ENCODE measurements around the gene SLU7. TPM values are rescaled to one million over a fixed set of nuclear protein-coding genes. Genes with fewer than 3 reads are reported as not detected.

The SLU7 gene
- polyA plus RNA-seq, 1 of the 3 experiments (the other 2 are of a cell fraction) = 22.3 TPM

GRCh38 chr5:160445751-160446150 lies 26.9 kb upstream of the SLU7 start:
- no peaks in the 10 kb centered on the region for H3K79me2 ChIP-seq (ENCODE audit: insufficient read depth)
- no peak for DNase-seq
- no peak overlapping the region for H3K9ac ChIP-seq
- TF ChIP-seq FOXJ3 (CRISPR knock-in tag; IDR thresholded peaks at IDR 0.05) = no peak
- TF ChIP-seq EZH2phosphoT487 (IDR thresholded peaks at IDR 0.05; ENCODE audit: borderline replicate concordance, low read depth) = no peak
- no peak for TF ChIP-seq ELF1 (IDR thresholded peaks at IDR 0.05)
- no peak for TF ChIP-seq YY1 (IDR thresholded peaks at IDR 0.05; ENCODE audit: low read depth)
- no peak for TF ChIP-seq REST (IDR thresholded peaks at IDR 0.05; ENCODE audit: low read depth, low read length)
- TF ChIP-seq, protein P1, sequence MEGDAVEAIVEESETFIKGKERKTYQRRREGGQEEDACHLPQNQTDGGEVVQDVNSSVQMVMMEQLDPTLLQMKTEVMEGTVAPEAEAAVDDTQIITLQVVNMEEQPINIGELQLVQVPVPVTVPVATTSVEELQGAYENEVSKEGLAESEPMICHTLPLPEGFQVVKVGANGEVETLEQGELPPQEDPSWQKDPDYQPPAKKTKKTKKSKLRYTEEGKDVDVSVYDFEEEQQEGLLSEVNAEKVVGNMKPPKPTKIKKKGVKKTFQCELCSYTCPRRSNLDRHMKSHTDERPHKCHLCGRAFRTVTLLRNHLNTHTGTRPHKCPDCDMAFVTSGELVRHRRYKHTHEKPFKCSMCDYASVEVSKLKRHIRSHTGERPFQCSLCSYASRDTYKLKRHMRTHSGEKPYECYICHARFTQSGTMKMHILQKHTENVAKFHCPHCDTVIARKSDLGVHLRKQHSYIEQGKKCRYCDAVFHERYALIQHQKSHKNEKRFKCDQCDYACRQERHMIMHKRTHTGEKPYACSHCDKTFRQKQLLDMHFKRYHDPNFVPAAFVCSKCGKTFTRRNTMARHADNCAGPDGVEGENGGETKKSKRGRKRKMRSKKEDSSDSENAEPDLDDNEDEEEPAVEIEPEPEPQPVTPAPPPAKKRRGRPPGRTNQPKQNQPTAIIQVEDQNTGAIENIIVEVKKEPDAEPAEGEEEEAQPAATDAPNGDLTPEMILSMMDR (IDR thresholded peaks at IDR 0.05) = no peak
- no peak for TF ChIP-seq SMC3 (IDR thresholded peaks at IDR 0.05; ENCODE audit: low read depth, low read length)
- no peak for TF ChIP-seq MAX (IDR thresholded peaks at IDR 0.05; ENCODE audit: low read depth)
- TF ChIP-seq GABPA (IDR thresholded peaks at IDR 0.05; ENCODE audit: low read depth) = no peak
- no peak for TF ChIP-seq CHD2 (IDR thresholded peaks at IDR 0.05; ENCODE audit: low read length, partially characterized antibody)
- no peak for TF ChIP-seq RXRA (IDR thresholded peaks at IDR 0.05; ENCODE audit: borderline replicate concordance, low read depth)
- TF ChIP-seq TEAD4 (IDR thresholded peaks at IDR 0.05; ENCODE audit: borderline replicate concordance, insufficient read depth) = no peak
- TF ChIP-seq MXI1 (IDR thresholded peaks at IDR 0.05; ENCODE audit: low read depth, low read length) = no peak
- TF ChIP-seq JUND (IDR thresholded peaks at IDR 0.05) = no peak
- no peak for TF ChIP-seq NFIC (IDR thresholded peaks at IDR 0.05; ENCODE audit: borderline replicate concordance)
- no peak for TF ChIP-seq GATA2 (CRISPR knock-in tag; IDR thresholded peaks at IDR 0.05)
- TF ChIP-seq PBX3 (IDR thresholded peaks at IDR 0.05) = no peak
- no peak for TF ChIP-seq EP300 (IDR thresholded peaks at IDR 0.05; ENCODE audit: borderline replicate concordance in 1 of 2, low read depth in 1 of 2, low read length in 1 of 2)
- no peak for TF ChIP-seq RCOR1 (IDR thresholded peaks at IDR 0.05; ENCODE audit: low read length)
- H3K4me2 ChIP-seq = no peak overlapping the region
- H3K9me3 ChIP-seq = no peaks in the 10 kb centered on the region
- CTCF ChIA-PET = no interaction called here
- no peaks in the 10 kb centered on the region for H3K27me3 ChIP-seq (ENCODE audit: insufficient read depth)
- H3K27ac ChIP-seq (ENCODE audit: low read depth in 2 of 2, low read length in 1 of 2) = no peak overlapping the region
- no peaks in the 10 kb centered on the region for H3K4me1 ChIP-seq (ENCODE audit: control insufficient read depth in 1 of 2, insufficient read depth in 2 of 2, low read depth in 1 of 2, low read length in 1 of 2)
- no peaks in the 10 kb centered on the region for H3K9me2 ChIP-seq
- H3K4me3 ChIP-seq (ENCODE audit: low read depth in 2 of 2, low read length in 1 of 2) = no peak overlapping the region
- H4K20me1 ChIP-seq (ENCODE audit: insufficient read depth) = no peaks in the 10 kb centered on the region
- POLR2A ChIA-PET = no interaction called here
- no peaks in the 10 kb centered on the region for H3K36me3 ChIP-seq (replicated peaks in 1 of 2; ENCODE audit: control insufficient read depth in 1 of 2, insufficient read depth in 2 of 2, low read length in 1 of 2)
- H2AFZ ChIP-seq (ENCODE audit: low read depth) = no peak overlapping the region
- no peaks in the 10 kb centered on the region for H3F3A ChIP-seq (replicated peaks; ENCODE audit: insufficient read depth)
